SH-SY5Y (cell line): ENCODE data around the gene NCAM1.

Source experiments
- GATA2 ChIP-seq: IDR thresholded peaks from 2 replicates; pipeline ENCODE4 v1.6.1; 2011; ENCODE audit warnings: mild to moderate bottlenecking, low read depth, low read length
- GATA3 ChIP-seq: IDR thresholded peaks from 2 replicates; pipeline ENCODE4 v1.6.1; 2011; ENCODE audit warnings: low read depth, mild to moderate bottlenecking, low read length, moderate library complexity

Gene NCAM1

DNA sequence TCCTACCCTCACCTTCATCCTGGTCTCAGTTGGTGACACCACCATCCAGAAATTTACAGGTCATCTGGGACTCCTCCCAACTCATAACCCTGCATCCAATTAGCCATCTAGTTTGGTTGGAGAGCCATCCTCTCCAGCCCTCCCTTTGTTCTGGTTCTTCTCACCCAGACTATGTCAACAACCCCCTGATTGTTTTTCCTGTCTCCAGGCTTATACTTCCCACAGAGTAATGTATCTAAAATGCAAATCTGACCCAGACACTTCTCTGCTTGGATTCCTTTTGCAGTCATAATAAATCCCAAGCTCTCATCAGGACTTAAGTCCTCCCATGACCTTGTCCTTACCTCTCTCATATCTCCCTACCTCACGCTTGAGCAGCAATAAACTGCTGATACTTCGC is 356.1 kb downstream of the NCAM1 start:
- TF ChIP-seq GATA2 (no peak), GATA3 (no peak)

DNA sequence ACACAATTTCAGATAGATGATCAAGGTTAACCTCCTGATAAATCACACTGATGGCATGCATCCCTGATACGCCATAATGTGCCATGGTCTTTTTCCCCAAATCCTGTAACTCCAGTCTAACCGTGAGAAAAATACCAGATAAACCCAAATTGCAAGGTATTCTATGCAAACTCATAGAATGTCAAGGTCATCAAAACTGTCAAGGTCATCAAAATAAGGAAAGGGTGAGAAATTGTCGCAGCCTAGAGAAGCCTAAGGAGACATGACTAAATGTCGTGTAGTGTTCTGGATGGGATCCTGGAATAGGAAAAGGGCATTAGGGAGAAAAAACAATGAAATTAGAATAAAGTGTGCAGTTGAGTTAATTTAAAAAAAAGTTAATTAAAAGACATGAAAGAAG is 357.9 kb downstream of the NCAM1 start:
- TF ChIP-seq GATA3 (no peak), GATA2 (no peak)

DNA sequence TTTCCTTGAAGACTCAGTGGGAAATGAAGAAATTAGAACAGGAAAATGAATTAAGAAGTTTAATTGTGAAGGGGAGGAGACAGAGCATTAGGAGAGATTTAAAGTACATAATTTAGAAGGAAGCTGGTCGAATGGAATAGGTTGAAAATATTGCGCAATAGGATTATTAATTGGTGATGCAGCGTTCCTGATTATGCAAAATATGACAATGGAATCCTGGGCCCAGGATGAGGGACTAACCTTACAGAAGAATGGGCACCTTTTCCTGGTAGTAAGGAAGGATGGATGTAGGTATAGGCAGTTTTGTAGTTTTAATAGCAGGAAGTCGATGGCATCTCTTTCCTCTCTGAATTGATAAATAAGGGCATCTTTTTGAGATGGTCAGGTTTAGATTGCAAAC is 360.9 kb downstream of the NCAM1 start:
- TF ChIP-seq GATA2 (no peak), GATA3 (no peak)

DNA sequence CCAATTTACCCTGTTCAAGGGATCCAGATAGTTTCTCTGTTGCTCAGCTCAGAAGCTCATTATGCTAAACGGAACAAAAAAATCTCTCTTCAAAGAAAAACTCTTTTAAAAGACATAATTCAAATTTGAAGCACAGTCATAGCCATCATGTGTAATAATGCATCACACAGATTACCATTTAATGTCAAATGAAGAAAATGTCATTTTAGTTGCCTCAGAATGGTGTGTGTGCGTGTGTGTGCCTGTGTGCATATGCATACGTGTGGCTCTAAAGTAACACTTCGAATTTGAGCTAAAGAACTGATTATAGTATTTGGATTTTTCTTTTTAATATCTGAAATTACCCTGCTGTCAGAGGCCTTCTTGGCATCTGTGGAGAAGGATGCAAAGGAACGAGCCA is 363.0 kb downstream of the NCAM1 start:
- no peak for TF ChIP-seq GATA3
- no peak for TF ChIP-seq GATA2
